Measurements from ENCODE around the gene KLK6.

Gene KLK6

DNA sequence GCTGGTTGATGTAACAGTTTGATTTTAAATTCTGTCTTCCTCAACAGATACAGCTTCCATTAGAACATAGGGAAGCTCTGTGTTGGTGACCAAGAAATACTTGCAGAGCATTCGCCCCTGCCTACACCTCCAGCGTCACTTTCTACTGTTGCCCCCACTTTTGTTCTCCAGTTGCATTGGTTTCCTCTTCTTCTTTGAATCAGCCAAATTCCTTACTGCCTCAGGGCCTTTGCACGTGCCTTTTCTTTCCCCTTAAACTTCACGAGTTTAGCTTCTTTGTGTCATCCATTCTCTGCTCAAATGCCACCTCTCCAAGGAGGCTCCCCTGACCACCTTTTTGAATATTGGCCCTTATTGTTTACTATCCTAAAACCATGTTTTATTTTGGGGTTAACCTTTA lies 22.3 kb downstream of the KLK6 start:
- DNase-seq: no peak

GRCh38 chr19:50944795-50945194 lies 24.6 kb downstream of the KLK6 start:
- no peak for DNase-seq

DNA sequence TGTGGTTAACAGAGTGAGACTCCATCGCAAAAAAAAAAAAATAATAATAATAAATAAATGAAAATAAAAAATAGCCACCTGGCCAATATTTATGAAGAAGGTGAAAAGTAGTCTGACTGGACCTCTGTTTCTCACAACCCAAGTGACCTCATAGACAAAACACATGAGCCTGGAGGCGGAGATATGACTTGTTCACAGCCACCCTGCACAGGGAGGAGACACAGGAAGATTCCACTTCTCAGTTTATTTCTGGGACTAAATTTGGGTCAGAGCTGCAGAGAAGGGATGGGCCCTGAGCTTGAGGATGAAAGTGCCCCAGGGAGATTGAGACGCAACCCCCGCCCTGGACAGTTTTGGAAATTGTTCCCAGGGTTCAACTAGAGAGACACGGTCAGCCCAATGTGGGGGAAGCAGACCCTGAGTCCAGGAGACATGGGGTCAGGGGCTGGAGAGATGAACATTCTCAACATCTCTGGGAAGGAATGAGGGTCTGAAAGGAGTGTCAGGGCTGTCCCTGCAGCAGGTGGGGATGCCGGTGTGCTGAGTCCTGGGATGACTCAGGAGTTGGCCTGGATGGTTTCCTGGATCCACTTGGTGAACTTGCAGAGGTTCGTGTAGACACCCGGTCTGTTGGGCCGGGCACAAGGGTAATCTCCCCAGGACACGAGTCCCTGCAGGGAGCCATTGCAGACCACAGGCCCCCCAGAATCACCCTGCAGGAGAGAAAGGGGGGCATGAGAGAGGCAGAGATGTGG lies 26.1 kb downstream of the KLK6 start:
- no peak for DNase-seq

GRCh38 chr19:50939596-50939995 lies 29.8 kb downstream of the KLK6 start:
- DNase-seq: no peak

DNA sequence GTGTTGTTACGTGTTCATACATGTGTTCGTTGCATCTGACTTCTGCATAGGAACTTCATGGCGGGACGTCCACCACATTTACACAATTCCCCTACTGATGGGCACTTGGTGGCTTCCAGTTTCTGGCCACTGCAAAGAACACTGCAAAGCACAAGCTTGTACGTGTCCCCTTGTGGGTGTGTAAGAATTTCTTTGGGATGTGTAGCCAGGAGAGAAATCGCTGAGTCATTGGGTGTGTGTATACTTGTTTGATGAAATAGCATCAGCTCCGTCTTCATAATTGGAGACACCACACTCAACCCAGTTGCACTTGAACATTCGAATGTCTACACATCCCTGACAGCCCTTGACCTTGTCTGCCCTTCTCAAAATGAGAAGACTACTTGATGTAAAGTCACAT lies 35.8 kb downstream of the KLK6 start:
- no peak for DNase-seq

- no peak for DNase-seq
These were observed 36.7 kb downstream of the KLK6 start for GRCh38 chr19:50932690-50933083.

GRCh38 chr19:50932018-50932689 lies 37.2 kb downstream of the KLK6 start:
- no peak for DNase-seq

DNA sequence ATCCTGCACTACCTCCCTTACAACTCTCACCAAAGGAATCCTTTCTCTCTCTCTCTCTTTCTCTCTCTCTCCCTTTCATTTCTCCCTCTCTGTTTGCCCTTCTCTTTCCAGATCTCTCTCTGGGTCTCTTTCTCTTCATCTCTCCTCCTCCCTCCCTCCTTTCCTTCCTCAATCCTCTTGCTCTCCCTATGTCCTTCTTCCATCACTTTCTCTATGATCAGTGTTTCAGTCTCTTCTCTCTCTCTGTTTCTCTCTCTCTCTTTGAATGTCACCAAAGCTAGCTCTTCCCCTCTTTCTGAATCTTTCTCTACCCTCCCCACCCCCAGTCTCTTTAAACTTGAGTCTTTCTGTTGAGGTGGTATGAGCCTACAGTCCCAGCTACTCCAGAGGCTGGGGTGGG lies 38.4 kb downstream of the KLK6 start:
- no peak for DNase-seq

GRCh38 chr19:50928831-50929230 lies 40.6 kb downstream of the KLK6 start:
- no peak for DNase-seq

- DNase-seq: no peak
These were observed 43.2 kb downstream of the KLK6 start for GRCh38 chr19:50926144-50926543.

DNA sequence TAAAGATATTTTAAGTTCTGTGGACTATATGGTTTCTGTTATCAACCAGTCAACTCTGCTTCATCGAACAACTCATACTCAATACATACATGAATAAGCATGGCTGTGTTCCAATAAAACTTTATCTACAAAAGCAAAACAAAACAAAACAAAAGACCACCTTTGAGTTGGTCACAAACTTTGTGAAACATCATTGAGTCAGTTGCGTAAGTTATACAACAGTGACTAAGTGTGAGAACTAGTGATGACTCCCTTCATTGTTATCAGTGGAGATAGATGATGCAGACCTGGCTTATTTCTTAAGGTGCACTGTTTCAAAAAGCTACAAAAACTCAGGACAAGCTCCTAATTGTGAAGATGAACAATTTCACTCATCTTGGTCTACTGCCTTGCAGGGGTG lies 43.7 kb downstream of the KLK6 start:
- DNase-seq: no peak

DNA sequence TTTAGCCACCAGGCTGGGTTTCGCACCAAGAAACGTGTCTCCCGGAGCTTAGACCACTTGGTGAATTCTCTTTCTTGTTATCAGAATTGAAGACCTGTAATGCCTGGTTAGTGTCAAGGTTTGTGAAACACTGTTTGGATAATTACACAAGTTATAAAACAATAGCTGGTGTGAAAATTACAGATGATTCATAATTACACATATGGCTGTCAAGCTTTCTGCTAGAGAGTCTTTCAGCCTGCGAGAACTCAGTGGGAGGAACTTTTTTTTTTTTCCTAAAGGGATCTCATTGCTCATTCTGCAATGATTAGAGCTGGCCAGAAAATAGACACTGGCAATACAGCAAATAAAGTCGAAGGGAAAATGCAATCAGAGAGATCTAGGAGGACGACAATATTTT lies 44.8 kb downstream of the KLK6 start:
- no peak for DNase-seq

DNA sequence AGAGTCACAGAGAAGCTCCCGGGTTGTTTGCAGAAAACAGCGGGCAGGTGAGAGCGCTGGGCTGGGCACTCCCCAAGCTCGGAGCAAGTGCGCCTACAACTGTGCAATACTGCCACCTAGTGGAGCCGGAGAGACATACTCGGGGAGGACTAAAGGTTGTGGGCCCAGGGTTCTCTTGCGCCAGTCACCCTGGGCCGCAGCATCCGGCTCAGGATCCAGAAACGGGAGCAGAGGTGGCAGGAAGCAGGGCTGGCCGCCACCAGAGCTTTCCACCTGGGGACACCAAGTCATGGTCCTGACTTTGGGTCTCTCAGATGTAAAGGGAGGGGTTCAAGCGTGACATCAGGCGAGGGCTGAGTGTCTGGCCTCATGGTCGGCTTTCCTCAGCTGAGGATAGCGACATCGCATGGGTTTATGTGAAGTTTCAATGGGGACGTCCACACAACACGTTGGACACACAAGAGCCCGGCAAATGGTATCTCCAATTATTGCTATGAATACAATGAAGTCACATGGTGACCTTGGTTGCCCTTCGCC lies 47.0 kb downstream of the KLK6 start:
- DNase-seq: peak; percentile 85

DNA sequence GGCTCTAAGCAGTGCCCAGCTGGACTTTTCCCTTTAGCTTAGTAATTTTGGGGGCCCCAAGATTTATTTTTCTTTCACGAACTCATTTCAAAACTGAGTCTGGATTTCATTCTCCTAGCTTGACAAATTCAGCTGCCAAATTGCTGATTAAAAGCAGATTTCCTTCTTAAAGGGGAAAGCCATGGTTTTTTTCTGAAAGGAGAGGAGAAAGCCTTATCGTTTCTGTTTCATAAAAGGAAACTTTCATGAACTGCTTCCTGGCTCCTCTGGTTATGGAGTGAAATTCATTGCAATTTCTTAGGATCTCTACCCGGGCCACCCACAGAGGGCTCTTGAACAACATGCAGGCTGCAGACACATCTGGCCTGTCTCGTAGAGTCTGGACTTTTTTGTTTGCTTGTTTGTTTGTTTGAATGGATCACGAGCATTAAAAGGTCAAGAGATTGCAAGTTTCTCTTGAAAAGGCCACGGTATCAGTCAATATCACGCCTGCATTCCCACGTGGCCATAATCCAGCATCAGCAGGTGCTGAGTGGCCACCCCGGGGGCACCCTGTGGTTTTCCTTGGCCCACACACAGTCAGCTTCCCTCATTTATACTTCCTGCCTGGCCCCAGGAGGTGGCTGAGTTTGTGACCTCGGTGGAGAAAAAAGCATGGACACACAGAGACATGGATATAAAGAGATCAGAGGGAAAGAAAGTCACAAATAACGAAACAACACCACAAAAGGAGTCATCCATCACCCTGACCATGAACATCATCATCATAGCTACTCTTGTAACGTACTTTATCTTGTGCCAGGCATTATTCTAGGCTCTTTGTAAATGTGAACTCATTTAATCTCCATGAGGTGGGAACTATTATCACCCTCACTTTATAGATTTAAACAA lies 47.7 kb downstream of the KLK6 start:
- DNase-seq: no peak

DNA sequence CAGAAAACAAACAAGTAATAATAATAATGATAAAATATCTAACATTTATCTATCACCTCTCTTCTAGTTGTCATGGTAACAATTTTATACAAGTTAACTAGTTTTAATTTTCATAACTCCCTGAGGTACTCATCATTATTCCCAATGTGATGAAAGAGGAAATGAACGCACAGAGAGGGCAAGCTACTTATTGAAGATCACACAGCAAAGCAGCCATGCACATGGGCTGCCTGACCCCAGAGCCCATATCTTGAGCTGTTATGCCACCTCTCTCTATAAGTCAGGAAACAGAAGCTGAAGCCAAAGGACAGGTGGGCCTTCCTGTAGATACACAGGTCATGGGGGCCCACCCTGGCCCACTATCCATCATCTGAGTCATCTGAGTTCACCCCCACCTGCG lies 53.3 kb downstream of the KLK6 start:
- no peak for DNase-seq

DNA sequence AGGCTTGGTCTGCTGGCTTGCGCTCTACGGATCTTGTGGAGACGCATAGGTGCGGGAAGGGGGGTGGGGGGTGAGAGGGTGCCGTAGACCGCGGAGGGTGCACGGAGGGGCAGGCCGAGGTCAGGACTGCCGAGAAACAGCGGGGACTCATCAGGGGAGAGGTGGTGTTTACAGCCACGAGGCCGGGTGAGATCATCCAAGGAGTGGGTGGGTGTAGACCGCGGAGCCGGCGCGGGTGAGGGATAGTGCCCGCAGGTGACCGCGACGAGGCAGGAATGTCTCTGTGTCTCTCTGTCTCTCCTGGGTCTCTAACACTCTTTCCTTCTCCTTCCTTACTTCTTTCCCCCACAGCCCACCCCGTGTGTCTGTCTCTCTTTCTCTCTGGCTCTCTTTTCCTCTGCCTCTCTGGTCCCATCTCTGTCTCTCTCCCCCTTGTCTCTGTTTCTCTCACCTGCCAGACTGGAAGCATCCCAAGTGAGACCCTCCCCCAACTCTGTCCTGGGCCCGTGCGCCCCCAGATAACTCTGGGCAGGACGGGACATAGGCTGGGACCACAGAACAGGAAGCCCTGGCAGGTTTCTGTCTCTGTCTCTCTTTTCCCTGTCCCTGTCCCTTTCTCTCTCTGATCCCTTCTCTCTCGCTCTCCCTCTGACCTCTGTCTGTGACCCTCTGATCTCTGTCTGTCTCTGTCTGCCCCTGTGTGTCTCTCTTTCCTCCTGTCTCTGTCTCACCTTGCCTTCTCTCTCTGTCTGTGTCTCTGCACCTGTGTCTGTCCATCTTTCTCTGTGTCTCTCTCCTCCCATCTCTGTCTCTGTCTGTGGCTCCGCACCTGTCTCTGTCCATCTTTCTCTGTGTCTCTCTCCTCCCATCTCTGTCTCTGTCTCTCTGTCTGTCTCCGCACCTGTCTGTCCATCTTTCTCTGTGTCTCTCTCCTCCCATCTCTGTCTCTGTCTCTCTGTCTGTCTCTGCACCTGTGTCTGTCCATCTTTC lies 56.4 kb downstream of the KLK6 start:
- DNase-seq: no peak

- DNase-seq: no peak
These were observed 57.2 kb downstream of the KLK6 start for GRCh38 chr19:50912102-50912599.

DNA sequence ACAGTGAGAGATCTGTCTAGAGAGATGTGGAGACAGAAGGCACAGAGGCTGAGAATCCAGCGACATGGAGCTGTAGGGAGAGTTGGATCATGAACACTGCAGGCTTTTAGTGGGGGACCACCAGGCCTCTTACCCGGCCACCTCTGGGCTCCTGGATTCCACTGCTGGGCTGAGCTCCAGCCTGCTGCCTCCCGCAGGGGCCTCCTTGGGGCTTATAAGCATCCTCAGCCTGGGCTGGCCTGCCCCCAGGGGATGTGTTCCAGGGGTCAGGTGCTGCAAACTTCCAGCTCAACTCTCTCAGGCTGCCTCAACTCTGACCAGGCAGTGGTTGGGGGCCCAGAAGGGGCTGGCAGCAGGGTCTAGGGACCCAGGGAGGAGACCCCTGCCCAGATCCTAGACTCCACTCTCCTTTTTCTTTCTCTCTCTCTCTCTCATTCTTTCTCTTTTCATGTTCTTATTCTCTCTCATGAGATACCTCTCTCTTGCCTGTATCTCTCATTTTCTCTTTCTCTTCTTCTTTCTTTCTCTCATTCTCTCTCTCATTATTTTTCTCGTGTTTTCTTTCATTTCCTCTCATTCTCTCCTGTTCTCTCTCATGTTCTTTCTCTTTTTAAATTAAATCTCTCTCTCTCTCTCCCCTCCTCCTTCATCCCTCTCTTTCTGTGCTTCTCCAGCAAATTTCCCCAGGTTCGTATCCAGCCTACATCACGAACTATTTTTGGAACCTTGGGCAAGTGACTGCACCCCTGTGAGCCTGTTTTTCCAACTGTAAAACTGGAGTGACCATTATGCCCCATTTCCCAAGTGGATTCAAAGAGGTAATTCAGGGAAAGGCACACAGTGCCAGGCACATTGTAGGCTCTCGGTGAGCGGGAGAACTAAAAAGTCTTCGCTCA lies 57.9 kb downstream of the KLK6 start, which contains the start of gene KLK4:
TSS of gene KLK4 (minus strand) at position 190 of the 896 bp plus-strand sequence. CDS start 657 bp downstream, outside the sequence.
- DNase-seq: no peak

DNA sequence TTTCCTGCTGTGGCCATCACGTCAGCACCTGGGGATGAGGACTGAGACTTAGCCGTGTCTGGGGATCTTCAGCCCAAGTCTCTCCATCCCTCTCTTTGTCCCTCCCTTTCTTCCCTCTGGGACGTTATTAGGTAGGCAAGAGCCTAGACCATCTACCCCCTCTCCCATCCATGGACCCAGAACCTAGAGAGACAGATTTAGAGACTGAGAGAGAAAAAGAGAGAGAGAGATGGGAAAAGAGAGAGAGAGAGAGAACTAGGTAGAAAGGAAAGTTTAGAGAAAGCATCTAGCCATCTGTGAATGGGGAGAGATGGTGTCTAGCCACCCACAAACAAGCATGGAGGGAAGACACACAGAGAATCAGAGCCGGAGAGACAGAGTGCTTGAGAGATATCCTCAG lies 58.7 kb downstream of the KLK6 start:
- no peak for DNase-seq

DNA sequence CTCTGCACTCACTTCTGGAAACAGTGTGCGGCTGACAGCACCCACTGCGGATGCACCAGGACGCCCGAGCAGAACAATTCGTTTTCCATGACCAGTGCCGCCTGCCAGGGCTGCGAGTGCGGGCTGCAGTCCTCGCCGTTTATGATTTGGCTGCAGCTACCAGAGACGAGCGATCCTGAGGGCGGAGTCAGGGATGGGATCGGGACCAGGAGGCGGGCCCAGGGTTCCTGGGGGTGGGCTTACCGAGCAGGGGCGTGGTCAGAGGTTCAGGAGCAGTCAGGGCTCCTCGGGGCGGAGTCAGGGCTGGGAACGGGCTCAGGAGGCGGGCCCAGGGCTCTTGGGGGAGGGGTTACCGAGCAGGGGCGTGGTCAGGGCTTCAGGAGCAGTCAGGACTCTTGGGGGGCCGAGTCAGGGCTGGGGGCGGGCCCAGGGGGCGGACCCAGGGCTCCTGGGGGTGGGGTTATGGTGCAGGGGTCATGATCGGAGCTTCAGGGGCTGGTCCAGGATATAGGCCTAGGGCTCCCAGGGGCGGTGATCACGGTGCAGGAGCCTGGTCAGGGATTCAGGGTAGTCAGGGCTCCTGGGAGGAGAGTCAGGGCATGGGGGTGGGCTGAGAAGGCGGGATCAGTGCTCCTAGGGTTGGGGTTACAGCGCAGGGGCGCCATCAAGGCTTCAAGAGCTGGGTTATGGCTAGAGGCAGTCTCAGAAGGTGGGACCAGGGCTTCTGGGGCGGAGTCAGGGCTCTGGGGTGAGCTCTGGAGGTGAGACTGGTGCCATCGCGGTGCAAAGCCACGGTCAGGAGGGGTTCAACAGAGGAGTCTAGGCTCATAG lies 59.9 kb downstream of the KLK6 start:
- DNase-seq: no peak

All from NCI-H510A treated with DMSO at 0.1 percent for 48 hours (cell line).